Measurements from ENCODE around the gene FOXC1.

The FOXC1 gene

GRCh38 chr6:1584146-1584545 is 25.6 kb upstream of the FOXC1 start:
- DNase-seq (ENCODE audit: low read depth in 2 of 3, low spot score in 2 of 3), result no peak

DNA sequence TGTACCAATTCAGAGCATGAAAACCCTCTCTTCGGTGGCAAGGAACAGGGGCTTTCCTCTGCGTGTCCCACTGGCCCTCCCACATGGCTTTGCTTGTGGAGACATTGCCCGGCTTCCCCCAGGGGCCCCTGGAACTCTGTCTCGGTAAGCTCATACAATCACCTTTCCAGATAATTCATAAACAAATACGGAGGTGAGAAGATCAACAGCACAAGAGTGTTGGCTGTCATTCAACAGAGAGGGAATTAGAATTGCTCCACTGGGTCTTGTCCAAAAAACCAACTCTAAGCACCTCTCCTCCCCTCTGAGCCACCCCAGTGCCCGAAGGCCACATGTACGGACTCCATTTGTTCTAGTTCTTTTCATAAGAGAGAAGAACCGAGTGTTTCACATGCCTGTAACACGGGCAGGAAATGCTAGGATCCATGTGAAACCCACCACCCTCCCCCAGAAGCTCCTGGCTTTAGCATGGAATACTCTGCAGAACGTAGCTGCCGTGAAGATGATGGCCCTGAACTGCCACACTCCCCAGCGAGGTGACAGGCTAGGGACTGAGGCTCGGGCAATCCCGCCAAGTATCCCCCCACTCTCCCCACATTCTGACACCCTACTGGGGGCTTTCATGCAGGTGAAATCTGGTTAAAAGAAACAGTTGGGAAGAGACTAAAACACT is 24.6 kb upstream of the FOXC1 start:
- no peak for DNase-seq (ENCODE audit: low read depth in 2 of 3, low spot score in 2 of 3)

- DNase-seq (ENCODE audit: low read depth in 2 of 3, low spot score in 2 of 3), result no peak
Observed at GRCh38 chr6:1585669-1586049, 24.1 kb upstream of the FOXC1 start.

- DNase-seq (ENCODE audit: low read depth in 2 of 3, low spot score in 2 of 3), result no peak
Observed at GRCh38 chr6:1586256-1586655, 23.5 kb upstream of the FOXC1 start.

- no peak for DNase-seq (ENCODE audit: low read depth in 2 of 3, low spot score in 2 of 3)
Observed at GRCh38 chr6:1586861-1587450, 22.8 kb upstream of the FOXC1 start.

DNA sequence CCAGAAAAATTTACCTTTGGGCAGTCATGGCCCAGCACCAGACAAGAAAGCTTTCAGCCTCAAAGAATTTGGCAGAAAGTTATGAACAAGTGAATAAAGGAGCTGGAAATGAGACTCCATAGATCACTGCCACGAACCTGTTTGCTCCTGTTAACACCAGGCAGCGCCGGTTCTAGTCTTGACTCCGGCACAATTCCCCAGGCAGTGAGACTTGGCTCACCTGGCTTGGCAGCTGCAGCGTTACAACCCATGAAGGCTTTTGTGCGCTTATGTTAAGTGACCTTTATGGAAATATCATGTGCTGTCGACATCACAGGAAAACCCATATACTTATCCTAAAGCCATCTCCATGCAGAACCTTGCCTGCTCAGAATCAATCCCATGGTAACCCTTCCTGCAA is 22.2 kb upstream of the FOXC1 start:
- DNase-seq (ENCODE audit: low read depth in 2 of 3, low spot score in 2 of 3), result no peak

DNA sequence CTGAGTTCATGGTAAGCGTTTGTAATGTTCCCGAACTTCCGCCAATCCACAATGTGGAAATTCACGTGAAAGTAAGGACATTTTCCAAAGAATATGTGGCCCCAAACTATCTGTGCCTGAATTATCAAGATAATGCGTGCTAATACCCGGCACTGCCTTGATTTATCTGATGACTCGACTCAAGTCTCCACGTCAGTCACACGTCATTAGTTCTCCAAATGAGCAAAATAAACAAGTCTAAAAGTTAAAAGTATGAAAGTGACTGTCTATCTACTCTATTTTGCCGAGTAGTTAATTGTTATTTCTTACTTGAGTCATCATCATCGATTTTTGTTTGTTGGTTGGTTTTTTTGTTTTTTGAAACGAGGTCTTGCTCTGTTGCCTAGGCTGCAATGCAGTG is 21.7 kb upstream of the FOXC1 start:
- no peak for DNase-seq (ENCODE audit: low read depth in 2 of 3, low spot score in 2 of 3)

GRCh38 chr6:1589208-1589607 is 20.5 kb upstream of the FOXC1 start:
- no peak for DNase-seq (ENCODE audit: low read depth in 2 of 3, low spot score in 2 of 3)

GRCh38 chr6:1590580-1590979 is 19.1 kb upstream of the FOXC1 start:
- no peak for DNase-seq (ENCODE audit: low read depth in 2 of 3, low spot score in 2 of 3)

DNA sequence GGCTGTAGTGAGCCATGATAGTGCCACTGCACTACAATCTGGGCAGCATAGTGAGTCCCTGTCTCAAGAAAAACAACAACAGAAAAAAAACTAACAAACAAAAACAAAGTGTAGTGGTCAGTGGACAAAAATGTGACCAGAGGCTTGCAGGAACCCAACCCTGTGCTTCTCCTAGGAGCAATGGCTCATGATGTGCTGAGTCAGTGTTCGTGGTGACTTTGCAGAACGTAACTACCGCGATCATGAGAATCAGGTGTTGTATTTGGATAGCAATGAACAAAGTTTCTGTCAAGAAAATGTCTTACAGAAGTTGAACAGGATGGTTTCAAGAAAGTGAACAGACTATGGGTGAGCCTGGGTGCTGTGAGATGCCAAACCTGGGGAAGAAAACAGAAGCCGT is 18.5 kb upstream of the FOXC1 start:
- DNase-seq (ENCODE audit: low read depth in 2 of 3, low spot score in 2 of 3), result no peak

DNA sequence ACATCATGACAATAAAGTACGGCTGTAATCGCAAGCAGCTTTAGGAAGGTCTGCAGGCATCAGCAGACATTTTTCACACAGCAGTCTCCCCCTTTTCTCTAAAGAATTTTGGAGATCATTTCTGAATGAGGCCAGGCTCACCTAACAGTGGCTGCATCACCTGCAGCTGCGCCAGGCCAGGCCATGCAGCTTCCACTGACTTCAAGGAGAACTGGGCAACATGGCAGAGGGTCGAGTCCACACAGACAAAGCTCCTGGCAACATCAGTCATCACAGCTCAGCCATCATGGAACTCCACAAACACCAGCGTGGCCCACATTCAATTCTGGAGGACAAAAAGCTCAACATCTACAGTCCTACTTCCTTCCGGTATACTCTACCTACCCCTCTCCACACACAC is 17.8 kb upstream of the FOXC1 start:
- no peak for DNase-seq (ENCODE audit: low read depth in 2 of 3, low spot score in 2 of 3)

DNA sequence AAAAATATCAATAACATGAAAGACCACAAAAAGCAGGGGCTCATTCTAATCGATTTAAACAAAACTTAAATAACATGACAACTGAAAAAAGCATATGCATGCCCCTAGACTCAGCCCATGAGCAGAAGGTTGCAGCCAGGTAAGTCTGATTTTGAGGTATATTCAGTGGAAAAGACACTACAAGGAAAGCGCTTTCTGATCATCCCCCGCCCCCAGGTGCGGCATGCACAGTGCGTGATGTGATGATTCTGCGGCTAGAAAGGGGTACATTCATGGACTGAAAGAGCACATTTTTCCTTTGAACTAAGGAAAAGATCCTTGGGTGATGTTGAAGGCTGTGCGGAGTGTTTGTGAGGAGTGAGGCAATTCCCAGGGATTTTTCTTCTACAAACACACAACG is 16.9 kb upstream of the FOXC1 start:
- DNase-seq (ENCODE audit: low read depth in 2 of 3, low spot score in 2 of 3), result no peak

DNA sequence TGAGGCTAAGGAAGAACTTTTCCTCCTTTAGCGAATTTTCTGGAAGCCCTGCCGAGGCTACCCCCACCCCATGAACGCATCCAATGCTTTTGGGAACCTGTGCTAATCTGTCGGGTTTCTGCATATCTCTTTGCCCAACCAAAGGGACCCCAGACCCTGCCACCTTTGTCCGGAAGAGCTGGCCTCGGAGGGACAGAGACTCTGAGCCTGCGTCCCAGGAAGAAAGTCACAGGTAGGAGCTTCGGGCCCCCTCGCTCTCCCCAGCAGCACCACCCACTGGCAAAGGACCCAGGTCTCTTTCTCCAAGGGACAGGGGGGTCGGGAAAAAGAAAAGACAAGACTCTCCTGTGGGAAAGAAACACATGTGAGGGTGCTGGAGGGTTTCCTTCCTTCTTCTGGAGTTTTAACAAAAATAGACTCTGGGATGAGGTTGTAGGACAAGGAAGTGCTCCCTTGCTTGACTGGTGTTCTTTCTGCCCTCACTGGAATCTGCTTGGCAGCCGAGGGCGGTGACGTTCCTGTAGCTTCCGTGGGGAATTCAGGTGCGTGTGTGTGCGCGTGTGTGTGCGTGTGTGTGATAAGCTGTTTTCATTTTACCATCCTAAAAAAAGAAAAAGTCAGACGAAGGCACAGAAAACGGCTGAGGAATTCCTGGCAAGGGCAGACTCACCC is 16.3 kb upstream of the FOXC1 start:
- no peak for DNase-seq (ENCODE audit: low read depth in 2 of 3, low spot score in 2 of 3)

DNA sequence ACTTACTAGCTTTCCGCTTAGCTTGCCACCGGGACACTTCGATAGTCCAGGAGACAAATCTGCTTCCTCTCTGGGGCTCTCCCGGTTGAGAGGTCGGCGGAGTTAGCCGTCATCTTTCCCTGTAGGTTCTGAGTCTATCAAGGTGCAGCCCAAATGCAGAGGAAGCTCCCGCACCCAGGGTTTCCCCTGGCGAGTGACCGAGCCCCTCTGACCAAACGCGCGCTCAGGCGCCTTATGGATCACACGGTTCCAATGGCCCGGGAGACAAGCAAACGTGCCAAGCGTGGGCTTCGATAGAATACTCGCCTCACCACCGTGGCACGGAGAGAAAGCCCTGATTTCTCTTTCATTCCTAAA is 15.8 kb upstream of the FOXC1 start:
- DNase-seq (ENCODE audit: low read depth in 2 of 3, low spot score in 2 of 3), result no peak

DNA sequence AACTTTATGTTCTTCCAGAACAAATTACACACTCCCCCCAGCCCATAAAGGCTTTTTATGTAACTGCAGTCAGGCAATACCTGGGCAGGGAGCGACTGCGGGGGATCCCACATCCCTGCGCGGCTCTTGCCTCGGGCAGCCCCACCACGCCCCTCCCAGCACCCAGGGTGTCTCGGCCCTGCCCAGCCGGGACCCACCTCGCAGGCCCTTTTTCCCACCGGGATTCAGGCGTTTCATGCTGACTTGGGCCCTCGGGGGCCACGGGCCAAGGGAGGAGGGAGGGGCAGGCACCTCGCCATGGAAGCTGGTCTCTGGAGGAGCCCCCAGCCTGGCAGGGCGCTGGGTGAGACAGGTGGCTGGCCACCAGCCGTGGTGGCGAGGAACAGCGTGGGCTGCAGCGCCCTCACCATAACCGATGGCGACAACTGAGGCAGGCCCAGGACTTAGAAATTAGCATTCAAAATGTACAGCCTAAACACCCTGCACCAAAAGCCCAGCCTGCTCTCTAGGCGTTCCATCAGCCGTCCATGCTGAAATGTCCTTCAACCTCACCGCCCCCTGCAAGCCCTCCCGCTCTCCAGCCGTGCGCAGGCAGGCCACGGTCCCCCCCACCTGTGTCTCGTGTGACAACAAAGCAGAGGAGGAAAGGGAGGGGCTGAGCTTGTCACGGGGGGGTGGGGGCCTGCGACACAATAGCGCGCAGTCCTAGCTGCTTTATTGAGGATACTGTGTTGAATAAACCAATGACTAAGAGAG is 15.1 kb upstream of the FOXC1 start:
- DNase-seq (ENCODE audit: low read depth in 2 of 3, low spot score in 2 of 3), result no peak

GRCh38 chr6:1595271-1596087 is 14.2 kb upstream of the FOXC1 start:
- no peak for DNase-seq (ENCODE audit: low read depth in 2 of 3, low spot score in 2 of 3)

DNA sequence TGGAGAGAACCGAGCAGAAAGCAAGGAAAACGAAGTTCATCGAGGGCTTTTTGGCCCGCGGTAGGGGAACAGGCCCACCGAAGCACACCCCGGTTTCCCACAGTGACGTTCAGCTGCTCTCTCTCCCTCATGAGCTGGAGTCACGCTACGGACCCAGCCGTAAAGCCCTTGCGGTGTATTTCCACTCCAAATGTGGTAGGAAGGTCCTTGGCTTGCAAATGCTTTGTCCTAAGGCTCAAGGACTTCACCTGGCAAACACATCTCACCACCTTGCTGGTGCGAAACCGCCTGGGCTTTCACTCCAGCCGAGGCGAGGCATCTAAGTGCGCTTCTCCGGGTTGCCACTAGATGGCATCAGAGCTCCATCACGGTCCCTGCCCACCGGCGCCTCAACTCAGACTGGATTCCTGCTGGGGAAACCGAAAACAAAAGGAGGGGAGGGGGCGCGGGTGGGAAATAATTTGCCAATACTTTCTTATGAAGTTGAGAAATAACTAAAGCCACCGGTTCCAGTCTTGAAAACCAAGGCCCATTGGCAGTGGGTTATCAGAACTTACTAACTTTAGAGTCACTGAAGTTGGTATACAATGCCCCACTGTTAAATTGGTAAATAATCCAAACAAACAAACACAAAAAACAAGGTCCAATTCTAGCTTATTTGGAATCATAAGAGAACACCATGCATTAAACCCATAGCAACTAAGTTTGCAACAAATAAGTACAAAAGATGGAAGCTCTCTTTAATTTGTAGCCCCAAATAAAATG is 13.4 kb upstream of the FOXC1 start:
- peak in 1 of 3 experiments; percentile 53 for DNase-seq (ENCODE audit: low read depth in 2 of 3, low spot score in 2 of 3)

DNA sequence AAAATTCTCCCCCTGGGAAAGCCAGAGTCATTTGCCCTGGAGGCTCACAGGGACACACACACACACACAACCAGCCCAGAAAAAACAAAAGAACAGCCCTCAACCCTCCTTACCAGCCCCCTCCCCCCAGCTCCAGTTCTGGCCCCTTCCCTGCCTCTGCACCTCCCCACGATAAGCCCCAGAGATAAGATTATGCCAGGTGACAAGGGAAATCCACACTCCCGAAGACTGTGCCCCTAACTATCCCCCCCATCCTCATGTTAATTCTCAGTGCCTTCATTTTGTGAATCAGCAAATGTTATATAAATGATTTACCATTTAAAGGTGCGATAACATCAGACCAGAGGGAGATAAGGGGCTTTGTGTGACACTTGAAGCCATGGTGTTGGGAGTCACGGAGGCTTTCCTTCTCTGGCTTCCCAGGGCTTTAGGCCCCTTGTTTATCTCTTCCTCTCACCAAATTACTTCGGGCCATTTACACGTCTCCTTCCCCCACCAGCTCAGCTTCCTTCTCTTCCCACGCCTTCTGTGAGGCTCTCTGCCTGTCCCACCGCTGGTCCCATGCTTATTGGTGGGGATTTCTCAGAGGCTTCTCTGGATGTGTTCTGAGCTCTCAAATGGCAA is 12.5 kb upstream of the FOXC1 start:
- no peak for DNase-seq (ENCODE audit: low read depth in 2 of 3, low spot score in 2 of 3)

- DNase-seq (ENCODE audit: low read depth in 2 of 3, low spot score in 2 of 3), result no peak
Observed at GRCh38 chr6:1597924-1598323, 11.8 kb upstream of the FOXC1 start.

DNA sequence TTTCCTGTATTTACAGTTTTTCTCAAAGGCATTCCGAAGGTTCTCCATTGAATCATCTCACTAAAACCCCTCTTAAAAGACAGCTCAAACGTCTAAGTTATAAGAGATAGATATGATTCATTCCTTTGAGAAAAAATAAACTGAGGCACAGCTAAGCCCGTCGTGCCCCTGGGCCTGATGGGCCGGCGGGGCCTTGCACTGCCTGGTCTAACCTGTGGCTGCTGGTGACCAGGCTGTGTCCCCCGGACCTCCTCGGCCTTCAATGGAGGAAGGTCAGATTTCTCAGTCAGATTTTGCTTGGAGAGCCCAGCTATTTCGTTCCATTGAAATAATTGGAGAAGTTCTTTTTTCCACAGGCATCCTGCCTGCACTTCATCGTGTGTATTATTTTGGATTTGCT is 11.3 kb upstream of the FOXC1 start:
- DNase-seq (ENCODE audit: low read depth in 2 of 3, low spot score in 2 of 3), result no peak

Data from activated CD8-positive, alpha-beta memory T cell treated with anti-CD3 and anti-CD28 coated beads for 48 hours (primary cell).